OCI-LY7 (cell line): ENCODE data around the gene BBS9. TPM values are rescaled to one million over a fixed set of nuclear protein-coding genes. Genes with fewer than 3 reads are reported as not detected.

Source experiments
- BruUV-seq: library from RNA; stranded (reverse); fragments of 400-500 nt; replicated peaks from 2 replicates; lab custom pipeline; 2021; lab: Mats Ljungman, UMichigan
- CTCF ChIA-PET: fragments of 300-600 bp; sonication (Branson Sonifier 250); formaldehyde crosslinking; loops from one replicate; lab custom pipeline; 2022; ENCODE audit warnings: antibody characterized with exemption; ENCODE audit not compliant: unreplicated experiment; lab: Charles Lee
- POLR2A ChIA-PET: fragments of 300-600 bp; sonication (Branson Sonifier 250); formaldehyde crosslinking; loops from one replicate; lab custom pipeline; 2022; ENCODE audit warnings: antibody characterized with exemption; lab: Charles Lee
- DNase-seq: peaks from one replicate; pipeline ENCODE4 v3.0.0-alpha.2; 2015; ENCODE audit warnings: low spot score
- H2AFZ ChIP-seq: fragments of 200-600 bp; sonication (generic), shearing (Covaris generic); 2 replicates; pipeline ENCODE4 v1.6.1; 2014; ENCODE audit warnings: mild to moderate bottlenecking, antibody characterized with exemption, low read length, moderate library complexity
- H3K27ac ChIP-seq: fragments of 200-600 bp; sonication (generic); 2 replicates; pipeline ENCODE4 v1.5.1; 2014; ENCODE audit warnings: mixed run types, low read depth, mild to moderate bottlenecking, moderate library complexity, low read length, inconsistent platforms; ENCODE audit not compliant: poor library complexity, severe bottlenecking
- H3K36me3 ChIP-seq: fragments of 200-600 bp; sonication (generic); 2 replicates; pipeline ENCODE4 v1.6.1; 2014; ENCODE audit warnings: mild to moderate bottlenecking, antibody characterized with exemption, low read length, moderate library complexity, mixed read lengths; ENCODE audit not compliant: insufficient read depth
- H3K4me1 ChIP-seq: fragments of 200-600 bp; sonication (generic); 2 replicates; pipeline ENCODE4 v1.5.1; 2014; ENCODE audit warnings: mild to moderate bottlenecking, low read length; ENCODE audit not compliant: insufficient read depth, poor library complexity, severe bottlenecking
- H3K4me2 ChIP-seq: fragments of 200-600 bp; sonication (generic); 2 replicates; pipeline ENCODE4 v1.6.1; 2014; ENCODE audit warnings: mild to moderate bottlenecking, low read length
- H3K4me3 ChIP-seq: fragments of 200-600 bp; sonication (generic); 2 replicates; pipeline ENCODE4 v1.5.1; 2014; ENCODE audit warnings: mild to moderate bottlenecking, low read depth, low read length; ENCODE audit not compliant: poor library complexity, severe bottlenecking
- H3K79me2 ChIP-seq: fragments of 200-600 bp; sonication (generic); 2 replicates; pipeline ENCODE4 v1.6.1; 2016; ENCODE audit warnings: low read depth, mild to moderate bottlenecking, low read length, moderate library complexity, mixed read lengths; ENCODE audit not compliant: insufficient read depth
- H3K9me2 ChIP-seq: fragments of 200-600 bp; sonication (generic); 2 replicates; pipeline ENCODE4 v1.6.1; 2016; ENCODE audit warnings: mild to moderate bottlenecking, low read length, mixed read lengths; ENCODE audit not compliant: insufficient read depth
- H3K9me3 ChIP-seq: fragments of 200-600 bp; sonication (generic); 2 replicates; pipeline ENCODE4 v1.6.1; 2014; ENCODE audit warnings: mild to moderate bottlenecking, mixed run types, low read length, mixed read lengths
- H4K20me1 ChIP-seq: fragments of 200-600 bp; sonication (generic); 2 replicates; pipeline ENCODE4 v1.6.1; 2014; ENCODE audit warnings: mild to moderate bottlenecking, antibody characterized with exemption, low read length, moderate library complexity, mixed read lengths; ENCODE audit not compliant: insufficient read depth
- CTCF ChIP-seq: fragments of 200-600 bp; sonication (generic); conservative IDR thresholded peaks from 2 replicates; pipeline ENCODE4 v1.5.1; 2014; ENCODE audit warnings: mild to moderate bottlenecking, antibody characterized with exemption, low read length, moderate library complexity, mixed read lengths
- EZH2phosphoT487 ChIP-seq: fragments of 200-600 bp; sonication (generic); IDR thresholded peaks from 2 replicates; pipeline ENCODE4 v1.6.1; 2018; ENCODE audit warnings: low read depth, borderline replicate concordance, mild to moderate bottlenecking, mixed run types, antibody characterized with exemption, low read length, moderate library complexity, mixed read lengths
- intact Hi-C: fragments of 100-400 bp; cut with micrococcal nuclease; formaldehyde crosslinking; loops from one replicate; pipeline ENCODE4 v1.10.0; 2022; ENCODE audit not compliant: unreplicated experiment
- total RNA-seq, 2 experiments: library from RNA; depleted of rRNA in 1 of 2; stranded (reverse); fragments of >200 nt in 1 of 2; shearing (Covaris generic) in 1 of 2; gene quantifications; 2 replicates each; pipeline ENCODE4 v1.2.3, GENCODE V29; 2014 to 2022

The BBS9 gene
- total RNA-seq, 2 experiments from 2014 or later, result 6.8 to 14.8 TPM

GRCh38 chr7:33627741-33628140 lies 498.4 kb downstream of the BBS9 start:
- Histone ChIP-seq H3K4me3 (no peak overlapping the region), H4K20me1 (no peaks in the 10 kb centered on the region), H3K4me1 (no peaks in the 10 kb centered on the region), H3K36me3 (no peaks in the 10 kb centered on the region), H3K27ac (no peak overlapping the region), H2AFZ (no peak overlapping the region), H3K9me2 (no peaks in the 10 kb centered on the region), H3K9me3 (no peaks in the 10 kb centered on the region), H3K4me2 (no peak overlapping the region), H3K79me2 (no peaks in the 10 kb centered on the region)
- no peak for DNase-seq
- no peak for TF ChIP-seq CTCF
- no peak for TF ChIP-seq EZH2phosphoT487
- no TSS peak for BruUV-seq
- POLR2A ChIA-PET, result no interaction called here
- CTCF ChIA-PET, result no interaction called here
- intact Hi-C loops, result no loop called here

- no peaks in the 10 kb centered on the region for H3K9me3 ChIP-seq
- TF ChIP-seq EZH2phosphoT487 (no peak), CTCF (no peak)
- no peaks in the 10 kb centered on the region for H3K4me1 ChIP-seq
- H3K9me2 ChIP-seq, result no peaks in the 10 kb centered on the region
- intact Hi-C loops, result no loop called here
- BruUV-seq, result no TSS peak
- no peak overlapping the region for H3K4me3 ChIP-seq
- H4K20me1 ChIP-seq, result no peaks in the 10 kb centered on the region
- ChIA-PET POLR2A (no interaction called here), CTCF (no interaction called here)
- H3K79me2 ChIP-seq, result no peaks in the 10 kb centered on the region
- DNase-seq, result no peak
- H3K36me3 ChIP-seq, result no peaks in the 10 kb centered on the region
- H2AFZ ChIP-seq, result no peak overlapping the region
- no peak overlapping the region for H3K27ac ChIP-seq
- H3K4me2 ChIP-seq, result no peak overlapping the region
Measured at GRCh38 chr7:33628894-33629293, 499.5 kb downstream of the BBS9 start.

- Histone ChIP-seq H3K4me2 (no peak overlapping the region), H3K4me3 (no peak overlapping the region), H2AFZ (no peak overlapping the region), H3K9me2 (no peaks in the 10 kb centered on the region), H3K4me1 (no peaks in the 10 kb centered on the region), H3K79me2 (no peaks in the 10 kb centered on the region), H4K20me1 (no peaks in the 10 kb centered on the region), H3K36me3 (no peaks in the 10 kb centered on the region), H3K9me3 (no peaks in the 10 kb centered on the region), H3K27ac (no peak overlapping the region)
- no peak for TF ChIP-seq CTCF
- no peak for TF ChIP-seq EZH2phosphoT487
- ChIA-PET CTCF (no interaction called here), POLR2A (no interaction called here)
- intact Hi-C loops, result no loop called here
- no peak for DNase-seq
- no TSS peak for BruUV-seq
Measured at GRCh38 chr7:33630359-33630758, 501.0 kb downstream of the BBS9 start.
